OCI-LY7 (cell line): Measurements from ENCODE around the gene UGT2B11.

Experiments used
- CTCF ChIP-seq: fragments of 200-600 bp; sonication (generic); conservative IDR thresholded peaks from 2 replicates; pipeline ENCODE4 v1.5.1; 2014; ENCODE audit warnings: mild to moderate bottlenecking, antibody characterized with exemption, low read length, moderate library complexity, mixed read lengths
- EZH2phosphoT487 ChIP-seq: fragments of 200-600 bp; sonication (generic); IDR thresholded peaks from 2 replicates; pipeline ENCODE4 v1.6.1; 2018; ENCODE audit warnings: low read depth, borderline replicate concordance, mild to moderate bottlenecking, mixed run types, antibody characterized with exemption, low read length, moderate library complexity, mixed read lengths

- TF ChIP-seq CTCF: no peak
- no peak for TF ChIP-seq EZH2phosphoT487
Measured at GRCh38 chr4:69210911-69211310, 3.6 kb downstream of the UGT2B11 start.
